ENCODE data around the gene B4GALT1. TPM values are rescaled to one million over a fixed set of nuclear protein-coding genes. Genes with fewer than 3 reads are reported as not detected.
A peak's percentile ranks its signal among the peaks of the same experiment; 100 is the strongest.

Gene B4GALT1
- total RNA-seq, 4 donors from 2014 or later: 42.3 to 60.4 (median 47.9) TPM

DNA sequence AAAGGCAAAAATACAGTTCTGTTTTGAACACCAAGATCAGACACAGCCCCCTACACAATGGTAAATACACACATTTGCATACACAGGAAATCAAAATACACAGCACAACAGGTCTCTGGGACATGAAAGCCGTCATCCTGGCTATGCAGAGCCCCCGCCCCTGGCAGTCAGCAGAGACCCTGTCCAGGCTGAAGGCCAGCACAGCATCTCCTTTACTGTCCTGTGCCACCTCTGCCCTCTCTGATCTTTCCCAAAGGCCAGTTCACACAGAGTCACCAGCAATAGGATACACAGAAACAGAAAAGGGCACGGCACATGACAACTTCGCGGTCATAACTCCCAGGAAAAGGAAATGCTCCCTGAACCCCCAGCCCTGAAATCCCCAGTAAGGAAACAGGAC is 56.5 kb downstream of the B4GALT1 start:
- intact Hi-C loops (cut with DNase I): no loop called here
- H3K9me3 ChIP-seq: no peaks in the 10 kb centered on the region
- peaks cover 8 to 63% (median 19%) of the 10 kb centered on the region in 3 donors for H3K36me3 ChIP-seq
- H3K27ac ChIP-seq: no peak overlapping the region
- H3K27me3 ChIP-seq: no peaks in the 10 kb centered on the region
- peaks cover 11 to 24% (median 12%) of the 10 kb centered on the region in 3 donors for H3K4me1 ChIP-seq
- 92 to 96% methylated on average over 2 to 4 of the region's 5 CpGs for WGBS, 2 donors
- H3K4me3 ChIP-seq: no peak overlapping the region
- DNase-seq: no peak
- TF ChIP-seq, protein P1, sequence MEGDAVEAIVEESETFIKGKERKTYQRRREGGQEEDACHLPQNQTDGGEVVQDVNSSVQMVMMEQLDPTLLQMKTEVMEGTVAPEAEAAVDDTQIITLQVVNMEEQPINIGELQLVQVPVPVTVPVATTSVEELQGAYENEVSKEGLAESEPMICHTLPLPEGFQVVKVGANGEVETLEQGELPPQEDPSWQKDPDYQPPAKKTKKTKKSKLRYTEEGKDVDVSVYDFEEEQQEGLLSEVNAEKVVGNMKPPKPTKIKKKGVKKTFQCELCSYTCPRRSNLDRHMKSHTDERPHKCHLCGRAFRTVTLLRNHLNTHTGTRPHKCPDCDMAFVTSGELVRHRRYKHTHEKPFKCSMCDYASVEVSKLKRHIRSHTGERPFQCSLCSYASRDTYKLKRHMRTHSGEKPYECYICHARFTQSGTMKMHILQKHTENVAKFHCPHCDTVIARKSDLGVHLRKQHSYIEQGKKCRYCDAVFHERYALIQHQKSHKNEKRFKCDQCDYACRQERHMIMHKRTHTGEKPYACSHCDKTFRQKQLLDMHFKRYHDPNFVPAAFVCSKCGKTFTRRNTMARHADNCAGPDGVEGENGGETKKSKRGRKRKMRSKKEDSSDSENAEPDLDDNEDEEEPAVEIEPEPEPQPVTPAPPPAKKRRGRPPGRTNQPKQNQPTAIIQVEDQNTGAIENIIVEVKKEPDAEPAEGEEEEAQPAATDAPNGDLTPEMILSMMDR (IDR thresholded peaks at IDR 0.05): no peak

GRCh38 chr9:33109850-33110595 is 57.1 kb downstream of the B4GALT1 start:
- Histone ChIP-seq H3K27me3 (no peaks in the 10 kb centered on the region), H3K4me3 (no peak overlapping the region), H3K9me3 (no peaks in the 10 kb centered on the region), H3K27ac (no peak overlapping the region), H3K36me3 (peaks cover 7 to 56% (median 13%) of the 10 kb centered on the region in 3 donors), H3K4me1 (peaks cover 11 to 24% (median 12%) of the 10 kb centered on the region in 3 donors)
- 67 to 80% methylated on average over 1 of the region's 1 CpG for WGBS, 2 donors
- DNase-seq: no peak
- intact Hi-C loops (cut with DNase I): no loop called here
- TF ChIP-seq, protein P1 (IDR thresholded peaks at IDR 0.05): no peak
- no peak for TF ChIP-seq POLR2A (IDR thresholded peaks at IDR 0.05)

- Histone ChIP-seq H3K9me3 (no peaks in the 10 kb centered on the region), H3K4me1 (peaks cover 11 to 24% (median 12%) of the 10 kb centered on the region in 3 donors), H3K36me3 (peaks cover 0 to 47% (median 12%) of the 10 kb centered on the region in 3 donors), H3K4me3 (no peak overlapping the region), H3K27me3 (no peaks in the 10 kb centered on the region), H3K27ac (no peak overlapping the region)
- TF ChIP-seq, protein P1 (IDR thresholded peaks at IDR 0.05): no peak
- no peak for TF ChIP-seq POLR2A (IDR thresholded peaks at IDR 0.05)
- intact Hi-C loops (cut with DNase I): no loop called here
- DNase-seq: no peak
- WGBS, 2 donors: 69 to 85% methylated on average over 3 of the region's 3 CpGs
Measured at GRCh38 chr9:33109097-33109496, 58.0 kb downstream of the B4GALT1 start.

GRCh38 chr9:33108472-33108871 is 58.7 kb downstream of the B4GALT1 start:
- no peak overlapping the region for H3K4me3 ChIP-seq
- no peaks in the 10 kb centered on the region for H3K27me3 ChIP-seq
- H3K27ac ChIP-seq: peak overlapping the region in 1 of 4 donors; percentile 84
- H3K4me1 ChIP-seq: peaks cover 11 to 28% (median 12%) of the 10 kb centered on the region in 3 donors
- TF ChIP-seq, protein P1 (IDR thresholded peaks at IDR 0.05): no peak
- TF ChIP-seq POLR2A (IDR thresholded peaks at IDR 0.05): no peak
- WGBS, 2 donors: 89 to 90% methylated on average over 3 of the region's 3 CpGs
- H3K36me3 ChIP-seq: peaks cover 0 to 41% (median 9%) of the 10 kb centered on the region in 3 donors
- intact Hi-C loops (cut with DNase I): no loop called here
- no peak for DNase-seq
- no peaks in the 10 kb centered on the region for H3K9me3 ChIP-seq

GRCh38 chr9:33107762-33108161 is 59.4 kb downstream of the B4GALT1 start:
- peaks cover 11 to 34% (median 12%) of the 10 kb centered on the region in 3 donors for H3K4me1 ChIP-seq
- no peaks in the 10 kb centered on the region for H3K9me3 ChIP-seq
- WGBS, 2 donors: 55 to 70% methylated on average over 4 to 5 of the region's 5 CpGs
- TF ChIP-seq POLR2A (IDR thresholded peaks at IDR 0.05): no peak
- TF ChIP-seq, protein P1 (IDR thresholded peaks at IDR 0.05): no peak
- no peaks in the 10 kb centered on the region for H3K27me3 ChIP-seq
- peaks cover 0 to 34% (median 2%) of the 10 kb centered on the region in 3 donors for H3K36me3 ChIP-seq
- intact Hi-C loops (cut with DNase I): no loop called here
- no peak for DNase-seq
- H3K27ac ChIP-seq: peak overlapping the region; percentile 67 to 84 (median 77)
- no peak overlapping the region for H3K4me3 ChIP-seq
